SK-N-SH treated with all-trans-retinoic acid at 6 μM for 48 hours (cell line): Measurements from ENCODE around the gene BEST1.

Source experiments
- ATAC-seq: fragments of 200-7000 bp; cut with Tn5 transposase; 3 replicates; pipeline ENCODE4 v1.9.1; 2020; ENCODE audit warnings: mild to moderate bottlenecking, moderate library complexity
- ARNTL ChIP-seq: fragments of 450-650 bp; formaldehyde crosslinking; IDR thresholded peaks from 2 replicates; pipeline ENCODE4 v1.5.0; 2020; ENCODE audit warnings: low read depth, mild to moderate bottlenecking, moderate library complexity, borderline replicate concordance
- BACH2 ChIP-seq: fragments of 250-450 bp; sonication (Bioruptor Pico); IDR thresholded peaks from 2 replicates; pipeline ENCODE4 v1.9.0; 2021; ENCODE audit warnings: mild to moderate bottlenecking, borderline replicate concordance
- CSDC2 ChIP-seq: fragments of 250-450 bp; sonication (Bioruptor Pico); IDR thresholded peaks from 2 replicates; pipeline ENCODE4 v1.5.0; 2020; ENCODE audit warnings: mild to moderate bottlenecking, moderate library complexity
- CSRNP3 ChIP-seq: fragments of 250-450 bp; sonication (Bioruptor Pico); IDR thresholded peaks from 2 replicates; pipeline ENCODE4 v1.5.1; 2021; ENCODE audit warnings: mild to moderate bottlenecking, moderate library complexity
- ESRRG ChIP-seq: fragments of 250-450 bp; sonication (Bioruptor Pico); IDR thresholded peaks from 2 replicates; pipeline ENCODE4 v1.6.1; 2021; ENCODE audit warnings: mild to moderate bottlenecking
- GLIS3 ChIP-seq: fragments of 250-450 bp; sonication (Bioruptor Pico); IDR thresholded peaks from 2 replicates; pipeline ENCODE4 v1.5.0; 2020; ENCODE audit warnings: mild to moderate bottlenecking, moderate library complexity
- ISL1 ChIP-seq: fragments of 250-450 bp; sonication (Bioruptor Pico); IDR thresholded peaks from 2 replicates; pipeline ENCODE4 v2.1.2; 2022; ENCODE audit warnings: mild to moderate bottlenecking, moderate library complexity
- PATZ1 ChIP-seq: fragments of 250-450 bp; sonication (Bioruptor Pico); IDR thresholded peaks from 2 replicates; pipeline ENCODE4 v1.8.0; 2020; ENCODE audit warnings: mild to moderate bottlenecking, moderate library complexity, borderline replicate concordance
- PPARA ChIP-seq: fragments of 250-450 bp; sonication (Bioruptor Pico); IDR thresholded peaks from 2 replicates; pipeline ENCODE4 v1.5.0; 2020; ENCODE audit warnings: mild to moderate bottlenecking, borderline replicate concordance
- RARB ChIP-seq: fragments of 250-450 bp; sonication (Bioruptor Pico); IDR thresholded peaks from 2 replicates; pipeline ENCODE4 v1.8.0; 2021; ENCODE audit warnings: mild to moderate bottlenecking, moderate library complexity
- TCF4 ChIP-seq: fragments of 250-450 bp; sonication (Bioruptor Pico); IDR thresholded peaks from 2 replicates; pipeline ENCODE4 v1.8.0; 2021; ENCODE audit warnings: mild to moderate bottlenecking, moderate library complexity, borderline replicate concordance
- TOX ChIP-seq: fragments of 250-450 bp; sonication (Bioruptor Pico); IDR thresholded peaks from 2 replicates; pipeline ENCODE4 v1.8.0; 2021; ENCODE audit warnings: mild to moderate bottlenecking, moderate library complexity, borderline replicate concordance
- ZC3H10 ChIP-seq: fragments of 250-450 bp; sonication (Bioruptor Pico); IDR thresholded peaks from 2 replicates; pipeline ENCODE4 v1.5.1; 2021; ENCODE audit warnings: mild to moderate bottlenecking, moderate library complexity
- ZFP3 ChIP-seq: fragments of 250-450 bp; sonication (Bioruptor Pico); IDR thresholded peaks from 2 replicates; pipeline ENCODE4 v1.5.0; 2020; ENCODE audit warnings: mild to moderate bottlenecking, moderate library complexity
- ZFP30 ChIP-seq: fragments of 450-650 bp; formaldehyde crosslinking; IDR thresholded peaks from 2 replicates; pipeline ENCODE4 v1.5.0; 2022; ENCODE audit warnings: mild to moderate bottlenecking, moderate library complexity
- ZNF565 ChIP-seq: fragments of 450-650 bp; formaldehyde crosslinking; conservative IDR thresholded peaks from 2 replicates; pipeline ENCODE4 v1.5.0; 2020; ENCODE audit warnings: low read depth, mild to moderate bottlenecking, moderate library complexity
- ZNF70 ChIP-seq: fragments of 450-650 bp; formaldehyde crosslinking; IDR thresholded peaks from 2 replicates; pipeline ENCODE4 v1.5.0; 2020; ENCODE audit warnings: mild to moderate bottlenecking, moderate library complexity
- ZNF8 ChIP-seq: fragments of 450-650 bp; formaldehyde crosslinking; IDR thresholded peaks from 2 replicates; pipeline ENCODE4 v1.5.0; 2020; ENCODE audit warnings: mild to moderate bottlenecking, moderate library complexity
- TF ChIP-seq, protein P1 (sequence below): fragments of 250-450 bp; sonication (Bioruptor Pico); IDR thresholded peaks from 2 replicates; pipeline ENCODE4 v1.5.1; 2020; ENCODE audit warnings: low read depth, mild to moderate bottlenecking, moderate library complexity
- TF ChIP-seq, protein P2 (sequence below): fragments of 250-450 bp; sonication (Bioruptor Pico); IDR thresholded peaks from 2 replicates; pipeline ENCODE4 v1.8.0; 2021; ENCODE audit warnings: low read depth, mild to moderate bottlenecking, moderate library complexity, borderline replicate concordance

The BEST1 gene

GRCh38 chr11:61926235-61926634, 23.9 kb upstream of the BEST1 start:
- TF ChIP-seq ZFP30 (CRISPR knock-in tag), result no peak
- TF ChIP-seq, all 23 proteins: peak for 0
- ATAC-seq, result no peak

DNA sequence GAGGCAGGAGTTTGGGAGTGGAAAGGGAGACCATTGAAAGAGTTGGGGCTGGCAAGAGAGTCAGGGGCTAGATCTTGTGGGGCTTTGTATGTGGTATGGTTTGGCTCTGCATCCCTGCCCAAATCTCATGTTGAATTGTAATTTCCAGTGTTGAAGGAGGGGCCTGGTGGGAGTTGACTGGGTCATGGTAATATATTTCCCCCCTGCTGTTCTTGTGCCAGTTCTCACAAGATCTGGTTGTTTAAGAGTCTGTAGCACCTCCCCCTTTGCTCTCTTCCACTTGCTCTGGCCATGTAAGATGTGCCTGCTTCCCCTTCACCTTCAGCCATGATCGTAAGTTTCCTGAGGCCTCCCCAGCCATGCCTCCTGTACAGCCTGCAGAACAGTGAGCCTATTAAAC, 22.6 kb upstream of the BEST1 start:
- TF ChIP-seq ISL1 (no peak), CSDC2 (CRISPR knock-in tag) (no peak), ZFP30 (CRISPR knock-in tag) (no peak), PPARA (CRISPR knock-in tag) (no peak), RARB (no peak), ESRRG (no peak)
- TF ChIP-seq, protein P1, sequence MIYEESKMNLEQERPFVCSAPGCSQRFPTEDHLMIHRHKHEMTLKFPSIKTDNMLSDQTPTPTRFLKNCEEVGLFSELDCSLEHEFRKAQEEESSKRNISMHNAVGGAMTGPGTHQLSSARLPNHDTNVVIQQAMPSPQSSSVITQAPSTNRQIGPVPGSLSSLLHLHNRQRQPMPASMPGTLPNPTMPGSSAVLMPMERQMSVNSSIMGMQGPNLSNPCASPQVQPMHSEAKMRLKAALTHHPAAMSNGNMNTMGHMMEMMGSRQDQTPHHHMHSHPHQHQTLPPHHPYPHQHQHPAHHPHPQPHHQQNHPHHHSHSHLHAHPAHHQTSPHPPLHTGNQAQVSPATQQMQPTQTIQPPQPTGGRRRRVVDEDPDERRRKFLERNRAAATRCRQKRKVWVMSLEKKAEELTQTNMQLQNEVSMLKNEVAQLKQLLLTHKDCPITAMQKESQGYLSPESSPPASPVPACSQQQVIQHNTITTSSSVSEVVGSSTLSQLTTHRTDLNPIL (CRISPR knock-in tag), result no peak
- ATAC-seq, result no peak

DNA sequence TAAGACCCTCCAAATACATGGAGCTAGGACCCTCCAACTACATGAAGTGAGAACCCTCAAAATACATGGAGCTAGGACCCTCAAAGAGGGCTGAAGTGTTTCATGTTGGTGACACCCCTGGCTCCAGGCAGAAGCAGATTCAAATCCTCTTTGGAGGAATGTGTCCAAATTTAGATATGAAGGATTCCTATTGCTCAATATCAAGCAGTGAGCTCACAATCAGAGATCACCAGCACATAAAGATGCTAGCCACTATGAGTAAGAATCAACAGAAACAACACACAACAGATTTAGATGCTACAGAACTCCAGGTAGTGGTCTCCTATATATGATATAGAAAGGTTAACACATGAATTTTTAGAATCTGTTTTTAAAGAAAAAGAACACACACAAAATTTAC, 21.5 kb upstream of the BEST1 start:
- no peak for ATAC-seq
- TF ChIP-seq ARNTL (CRISPR knock-in tag) (no peak), ZFP3 (CRISPR knock-in tag) (no peak), TOX (CRISPR knock-in tag) (no peak), GLIS3 (CRISPR knock-in tag) (no peak), ZNF70 (CRISPR knock-in tag) (no peak), BACH2 (no peak), RARB (no peak), PPARA (CRISPR knock-in tag) (no peak), PATZ1 (CRISPR knock-in tag) (no peak)
- TF ChIP-seq, protein P1 (CRISPR knock-in tag), result no peak

- no peak for ATAC-seq
- TF ChIP-seq ZFP30 (CRISPR knock-in tag), result no peak
- TF ChIP-seq CSDC2 (CRISPR knock-in tag), result no peak
- no peak for TF ChIP-seq CSRNP3 (CRISPR knock-in tag)
- TF ChIP-seq, protein P2, sequence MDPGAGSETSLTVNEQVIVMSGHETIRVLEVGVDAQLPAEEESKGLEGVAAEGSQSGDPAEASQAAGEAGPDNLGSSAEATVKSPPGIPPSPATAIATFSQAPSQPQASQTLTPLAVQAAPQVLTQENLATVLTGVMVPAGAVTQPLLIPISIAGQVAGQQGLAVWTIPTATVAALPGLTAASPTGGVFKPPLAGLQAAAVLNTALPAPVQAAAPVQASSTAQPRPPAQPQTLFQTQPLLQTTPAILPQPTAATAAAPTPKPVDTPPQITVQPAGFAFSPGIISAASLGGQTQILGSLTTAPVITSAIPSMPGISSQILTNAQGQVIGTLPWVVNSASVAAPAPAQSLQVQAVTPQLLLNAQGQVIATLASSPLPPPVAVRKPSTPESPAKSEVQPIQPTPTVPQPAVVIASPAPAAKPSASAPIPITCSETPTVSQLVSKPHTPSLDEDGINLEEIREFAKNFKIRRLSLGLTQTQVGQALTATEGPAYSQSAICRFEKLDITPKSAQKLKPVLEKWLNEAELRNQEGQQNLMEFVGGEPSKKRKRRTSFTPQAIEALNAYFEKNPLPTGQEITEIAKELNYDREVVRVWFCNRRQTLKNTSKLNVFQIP, result no peak
- no peak for TF ChIP-seq RARB
- no peak for TF ChIP-seq ZNF8 (CRISPR knock-in tag)
- no peak for TF ChIP-seq ZNF70 (CRISPR knock-in tag)
- no peak for TF ChIP-seq ESRRG
- no peak for TF ChIP-seq ARNTL (CRISPR knock-in tag)
- TF ChIP-seq, protein P1 (CRISPR knock-in tag), result no peak
- no peak for TF ChIP-seq ZFP3 (CRISPR knock-in tag)
- no peak for TF ChIP-seq BACH2
- TF ChIP-seq ISL1, result no peak
- TF ChIP-seq TCF4, result no peak
- TF ChIP-seq ZC3H10 (CRISPR knock-in tag), result no peak
- TF ChIP-seq ZNF565 (CRISPR knock-in tag), result no peak
Observed at GRCh38 chr11:61930933-61931332, 19.2 kb upstream of the BEST1 start.
